ENCODE results near the gene SIGLECL1.

- TF ChIP-seq POLR2AphosphoS5 (IDR thresholded peaks at IDR 0.05) (no peak), CTCF (IDR thresholded peaks at IDR 0.05) (no peak), POLR2A (IDR thresholded peaks at IDR 0.05) (no peak)
Measured at GRCh38 chr19:51242881-51243630, 7.8 kb upstream of the SIGLECL1 start.
